WI38 (cell line): ENCODE data around the gene CIPC.

Source experiments
- H3K4me3 ChIP-seq: 2 replicates; pipeline ENCODE4 v1.5.1; 2011; ENCODE audit warnings: low read depth, mild to moderate bottlenecking, control low read depth, low read length
- TF ChIP-seq, protein P1 (sequence below): IDR thresholded peaks from 2 replicates; pipeline ENCODE4 v1.5.1; 2012; ENCODE audit warnings: low read depth, mild to moderate bottlenecking, control low read depth, low read length

Gene CIPC

DNA sequence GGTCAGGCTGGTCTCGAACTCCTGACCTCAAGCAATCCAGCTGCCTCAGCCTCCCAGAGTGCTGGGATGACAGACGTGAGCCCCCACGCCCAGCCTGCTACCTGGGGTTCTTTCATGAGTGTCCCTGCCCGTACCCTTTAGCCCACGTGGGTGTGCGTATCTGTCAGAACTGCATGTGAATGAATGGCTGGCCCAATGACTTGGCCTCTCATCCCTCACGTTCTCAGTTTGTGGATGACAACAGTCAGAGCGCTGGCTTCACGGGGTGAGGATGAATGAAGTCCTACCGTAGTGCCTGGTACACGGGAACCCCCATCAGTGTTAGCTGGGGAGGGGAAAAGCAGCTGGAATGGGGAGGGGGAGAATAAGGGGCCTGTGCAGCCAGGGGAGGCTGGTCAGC lies 59.7 kb downstream of the CIPC start:
- TF ChIP-seq, protein P1, sequence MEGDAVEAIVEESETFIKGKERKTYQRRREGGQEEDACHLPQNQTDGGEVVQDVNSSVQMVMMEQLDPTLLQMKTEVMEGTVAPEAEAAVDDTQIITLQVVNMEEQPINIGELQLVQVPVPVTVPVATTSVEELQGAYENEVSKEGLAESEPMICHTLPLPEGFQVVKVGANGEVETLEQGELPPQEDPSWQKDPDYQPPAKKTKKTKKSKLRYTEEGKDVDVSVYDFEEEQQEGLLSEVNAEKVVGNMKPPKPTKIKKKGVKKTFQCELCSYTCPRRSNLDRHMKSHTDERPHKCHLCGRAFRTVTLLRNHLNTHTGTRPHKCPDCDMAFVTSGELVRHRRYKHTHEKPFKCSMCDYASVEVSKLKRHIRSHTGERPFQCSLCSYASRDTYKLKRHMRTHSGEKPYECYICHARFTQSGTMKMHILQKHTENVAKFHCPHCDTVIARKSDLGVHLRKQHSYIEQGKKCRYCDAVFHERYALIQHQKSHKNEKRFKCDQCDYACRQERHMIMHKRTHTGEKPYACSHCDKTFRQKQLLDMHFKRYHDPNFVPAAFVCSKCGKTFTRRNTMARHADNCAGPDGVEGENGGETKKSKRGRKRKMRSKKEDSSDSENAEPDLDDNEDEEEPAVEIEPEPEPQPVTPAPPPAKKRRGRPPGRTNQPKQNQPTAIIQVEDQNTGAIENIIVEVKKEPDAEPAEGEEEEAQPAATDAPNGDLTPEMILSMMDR, result no peak
- no peak overlapping the region for H3K4me3 ChIP-seq

DNA sequence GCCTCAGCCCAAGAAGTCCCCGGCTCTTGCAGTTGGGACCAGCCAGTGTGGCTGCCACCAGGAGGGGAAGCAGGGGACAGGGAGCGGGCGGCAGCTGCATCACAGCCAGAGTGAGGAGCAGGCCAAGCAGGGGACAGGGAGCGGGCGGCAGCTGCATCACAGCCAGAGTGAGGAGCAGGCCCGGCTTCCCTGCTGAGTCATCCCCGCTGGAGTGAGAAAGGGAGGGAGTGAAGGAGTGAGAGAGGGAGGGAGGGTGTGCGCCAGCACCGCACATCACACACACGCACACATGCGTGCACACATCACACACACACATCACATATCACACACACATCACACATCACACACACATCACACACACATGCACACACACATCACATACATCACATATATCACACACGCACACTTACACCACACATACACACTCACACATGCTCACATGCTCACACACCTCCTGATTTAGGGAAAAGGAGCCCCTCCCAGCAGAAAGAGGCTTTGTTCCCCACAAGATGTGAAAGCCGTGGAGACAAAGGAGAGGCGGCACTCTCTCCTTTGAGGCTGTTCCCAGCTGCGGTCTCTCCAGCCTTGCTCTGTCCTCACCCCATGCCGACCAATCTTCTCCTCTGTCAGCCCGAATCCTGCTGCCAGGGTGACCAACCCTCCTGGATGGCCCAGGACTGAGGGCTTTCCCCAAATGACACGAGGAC lies 60.3 kb downstream of the CIPC start:
- TF ChIP-seq, protein P1, result no peak
- H3K4me3 ChIP-seq, result no peak overlapping the region

DNA sequence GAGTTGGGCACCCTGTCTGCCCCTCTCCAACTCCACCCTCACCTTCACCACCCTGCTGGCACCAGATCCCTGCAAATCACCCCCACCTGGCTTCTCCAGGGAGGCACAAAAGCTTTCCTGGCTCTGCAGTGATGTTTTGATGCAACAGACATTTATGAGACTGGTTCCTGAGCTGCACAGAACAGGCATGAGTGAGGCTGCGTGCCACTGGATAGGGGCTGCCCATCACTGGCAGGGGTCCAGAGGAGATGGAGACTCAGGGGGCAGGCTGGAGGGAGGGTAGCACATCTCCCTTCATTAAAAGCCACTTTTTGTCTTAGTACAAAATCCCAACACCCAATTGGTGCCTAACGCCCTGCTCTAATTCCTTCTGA lies 60.8 kb downstream of the CIPC start:
- H3K4me3 ChIP-seq, result no peak overlapping the region
- TF ChIP-seq, protein P1, result no peak

DNA sequence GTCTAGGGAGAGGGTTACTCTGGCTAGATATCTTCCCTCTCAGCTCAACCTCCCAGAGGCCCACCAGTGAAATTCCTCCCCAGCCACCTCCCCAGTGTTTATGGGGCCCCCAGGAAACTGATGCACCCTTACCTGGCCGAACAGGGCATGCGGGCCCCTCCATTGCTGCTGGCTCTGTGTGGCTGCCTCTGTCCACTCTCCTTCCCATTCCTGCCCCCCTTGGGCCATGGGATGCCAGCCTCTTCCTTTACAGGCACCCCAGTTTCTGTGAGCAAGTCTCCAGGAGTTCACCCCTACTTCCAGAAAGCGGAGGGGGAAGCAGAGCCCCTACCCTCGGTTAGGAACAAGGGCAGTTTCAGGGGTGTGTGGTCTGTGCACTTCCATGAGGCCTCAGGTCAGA lies 63.0 kb downstream of the CIPC start:
- no peak overlapping the region for H3K4me3 ChIP-seq
- TF ChIP-seq, protein P1, result no peak
